Measurements from ENCODE around the gene PHYH.
"Not testable (repeated sequence)": the region's sequence is repeated elsewhere in the genome, so short reads cannot be mapped to it uniquely, and the experiment has no call there.

Gene PHYH

DNA sequence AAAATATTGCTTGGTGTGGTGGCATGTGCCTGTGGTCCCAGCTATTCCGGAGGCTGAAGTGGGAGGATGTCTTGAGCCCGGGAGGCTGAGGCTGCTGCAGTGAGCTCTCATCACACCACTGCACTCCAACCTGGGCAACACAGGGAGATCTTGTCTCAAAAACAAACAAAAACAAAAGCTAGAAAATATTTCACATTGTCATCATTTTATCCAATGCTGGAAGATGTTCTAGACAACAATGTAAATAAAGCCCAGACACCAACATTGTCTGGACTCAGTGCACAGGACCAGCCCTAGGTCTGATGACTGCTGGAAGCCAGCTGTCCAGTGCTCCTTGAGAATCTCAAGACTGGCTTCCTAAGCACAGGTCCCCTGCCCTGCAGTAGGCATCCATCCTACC, 34.7 kb upstream of the PHYH start:
- TF ChIP-seq, protein P1, sequence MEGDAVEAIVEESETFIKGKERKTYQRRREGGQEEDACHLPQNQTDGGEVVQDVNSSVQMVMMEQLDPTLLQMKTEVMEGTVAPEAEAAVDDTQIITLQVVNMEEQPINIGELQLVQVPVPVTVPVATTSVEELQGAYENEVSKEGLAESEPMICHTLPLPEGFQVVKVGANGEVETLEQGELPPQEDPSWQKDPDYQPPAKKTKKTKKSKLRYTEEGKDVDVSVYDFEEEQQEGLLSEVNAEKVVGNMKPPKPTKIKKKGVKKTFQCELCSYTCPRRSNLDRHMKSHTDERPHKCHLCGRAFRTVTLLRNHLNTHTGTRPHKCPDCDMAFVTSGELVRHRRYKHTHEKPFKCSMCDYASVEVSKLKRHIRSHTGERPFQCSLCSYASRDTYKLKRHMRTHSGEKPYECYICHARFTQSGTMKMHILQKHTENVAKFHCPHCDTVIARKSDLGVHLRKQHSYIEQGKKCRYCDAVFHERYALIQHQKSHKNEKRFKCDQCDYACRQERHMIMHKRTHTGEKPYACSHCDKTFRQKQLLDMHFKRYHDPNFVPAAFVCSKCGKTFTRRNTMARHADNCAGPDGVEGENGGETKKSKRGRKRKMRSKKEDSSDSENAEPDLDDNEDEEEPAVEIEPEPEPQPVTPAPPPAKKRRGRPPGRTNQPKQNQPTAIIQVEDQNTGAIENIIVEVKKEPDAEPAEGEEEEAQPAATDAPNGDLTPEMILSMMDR (conservative IDR thresholded peaks at IDR 0.05; ENCODE audit: control insufficient read depth, insufficient read depth, low read depth, low read length), result no peak
- DNase-seq (ENCODE audit: low read depth), result no peak
- no peak overlapping the region for H3K4me3 ChIP-seq (ENCODE audit: control insufficient read depth, low read depth, low read length)

DNA sequence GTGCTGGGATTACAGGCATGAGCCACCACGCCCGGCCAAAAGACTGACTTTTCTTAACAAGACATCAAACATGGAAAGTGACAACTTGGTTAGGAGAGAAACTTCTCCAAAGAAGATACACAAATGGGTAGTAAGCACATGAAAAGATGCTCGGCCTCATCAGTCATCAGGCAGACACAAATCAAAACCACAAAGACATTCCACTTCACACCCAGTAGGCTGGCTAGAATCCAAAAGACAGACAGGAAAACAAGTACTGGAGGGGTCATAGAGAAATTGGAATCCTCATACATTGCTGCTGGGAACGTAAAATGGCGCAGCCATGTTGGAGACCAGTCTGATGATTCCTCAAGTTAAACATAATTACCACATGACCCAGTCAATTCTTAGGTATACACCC, 31.8 kb upstream of the PHYH start:
- DNase-seq (ENCODE audit: low read depth), result no peak
- H3K4me3 ChIP-seq (ENCODE audit: control insufficient read depth, low read depth, low read length), result no peak overlapping the region
- TF ChIP-seq, protein P1 (conservative IDR thresholded peaks at IDR 0.05; ENCODE audit: control insufficient read depth, insufficient read depth, low read depth, low read length), result no peak

DNA sequence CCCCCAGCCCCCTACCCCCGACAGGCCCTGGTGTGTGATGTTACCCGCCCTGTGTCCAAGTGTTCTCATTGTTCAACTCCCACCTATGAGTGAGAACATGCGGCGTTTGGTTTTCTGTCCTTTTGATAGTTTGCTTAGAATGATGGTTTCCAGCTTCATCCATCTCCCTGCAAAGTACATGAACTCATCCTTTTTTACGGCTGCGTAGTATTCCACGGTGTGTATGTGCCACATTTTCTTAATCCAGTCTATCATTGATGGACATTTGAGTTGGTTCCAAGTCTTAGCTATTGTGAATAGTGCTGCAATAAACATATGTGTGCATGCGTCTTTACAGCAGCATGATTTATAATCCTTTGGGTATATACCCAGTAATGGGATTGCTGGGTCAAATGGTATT, 31.1 kb upstream of the PHYH start:
- H3K4me3 ChIP-seq (ENCODE audit: control insufficient read depth, low read depth, low read length); DNase-seq (ENCODE audit: low read depth): not testable (repeated sequence)

DNA sequence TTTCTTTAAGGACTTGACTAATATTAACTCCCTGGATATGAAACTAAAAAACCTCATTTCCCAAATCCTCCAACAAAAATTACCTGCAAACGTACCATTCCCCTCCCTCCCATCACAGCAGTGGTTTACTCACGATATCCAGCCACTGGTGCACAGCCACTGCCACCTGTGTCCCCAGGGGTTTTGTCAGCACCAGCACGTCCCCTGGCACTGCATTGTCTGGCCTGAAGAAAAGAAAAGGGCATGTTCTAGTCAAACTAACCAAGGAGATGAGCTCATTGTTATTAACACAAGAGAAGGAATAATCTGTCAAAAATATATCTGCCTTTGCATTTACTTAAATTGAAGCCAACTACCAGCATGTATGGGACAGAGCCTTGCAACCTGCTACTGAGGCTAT, 29.7 kb upstream of the PHYH start:
- no peak for DNase-seq (ENCODE audit: low read depth)
- TF ChIP-seq, protein P1 (conservative IDR thresholded peaks at IDR 0.05; ENCODE audit: control insufficient read depth, insufficient read depth, low read depth, low read length), result no peak
- no peak overlapping the region for H3K4me3 ChIP-seq (ENCODE audit: control insufficient read depth, low read depth, low read length)

DNA sequence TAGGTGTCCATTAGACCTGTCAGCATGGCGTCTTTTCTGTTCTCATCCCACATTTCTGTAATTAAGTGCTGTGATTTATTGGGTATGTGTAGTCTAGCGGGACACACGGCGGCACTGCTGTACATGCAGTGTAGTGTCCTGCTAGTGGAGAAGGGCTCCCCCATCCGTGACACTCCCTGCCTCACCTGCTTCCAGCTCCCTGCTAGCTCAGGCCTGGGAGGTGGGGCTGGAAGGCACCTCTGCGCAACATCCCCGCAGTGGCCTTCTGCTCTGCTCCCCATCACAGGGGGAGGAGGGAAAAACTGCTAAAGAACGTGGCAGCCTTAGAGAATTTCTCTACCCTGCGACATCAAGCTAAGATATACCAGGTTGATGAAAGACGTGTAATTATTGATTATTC, 28.7 kb upstream of the PHYH start:
- TF ChIP-seq, protein P1 (conservative IDR thresholded peaks at IDR 0.05; ENCODE audit: control insufficient read depth, insufficient read depth, low read depth, low read length), result no peak
- DNase-seq (ENCODE audit: low read depth), result no peak
- no peak overlapping the region for H3K4me3 ChIP-seq (ENCODE audit: control insufficient read depth, low read depth, low read length)

DNA sequence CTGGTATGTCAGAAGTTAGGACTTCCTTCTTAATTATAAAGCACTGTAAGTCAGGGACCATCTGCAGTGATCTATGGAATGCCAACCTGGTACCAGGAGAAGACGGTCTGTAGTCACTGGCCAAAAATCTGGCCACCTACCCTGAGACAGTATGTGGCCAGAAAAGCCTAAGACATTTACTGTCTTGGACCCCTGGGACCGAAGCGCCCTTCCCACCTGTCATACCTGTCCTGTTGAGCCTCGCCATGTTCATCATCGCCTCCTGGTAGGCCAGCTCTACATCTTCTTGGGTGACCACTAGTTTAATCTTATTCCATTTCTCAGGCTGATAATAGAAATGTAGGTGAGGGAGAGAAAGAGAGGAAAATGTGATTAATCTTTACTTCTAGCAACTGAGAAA, 28.3 kb upstream of the PHYH start:
- no peak overlapping the region for H3K4me3 ChIP-seq (ENCODE audit: control insufficient read depth, low read depth, low read length)
- TF ChIP-seq, protein P1 (conservative IDR thresholded peaks at IDR 0.05; ENCODE audit: control insufficient read depth, insufficient read depth, low read depth, low read length), result no peak
- no peak for DNase-seq (ENCODE audit: low read depth)

DNA sequence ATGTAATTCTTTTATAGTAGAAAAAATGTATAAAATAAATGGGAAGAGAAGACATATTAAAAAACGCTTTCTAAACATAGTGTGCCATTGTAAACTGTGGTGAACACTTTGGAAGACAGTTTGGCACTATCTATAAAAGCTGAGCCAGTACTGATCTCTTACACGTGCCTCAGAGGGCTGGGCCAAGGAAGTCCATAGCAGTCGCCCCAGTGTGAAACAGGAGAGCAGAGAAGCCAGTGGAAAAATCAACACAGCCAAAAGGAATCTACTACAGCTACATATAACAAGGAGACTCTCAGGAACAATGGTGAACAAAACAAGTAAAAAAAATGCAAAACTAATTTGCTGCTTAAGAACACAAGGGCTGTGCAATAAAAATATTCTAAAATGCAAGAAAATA, 27.7 kb upstream of the PHYH start:
- TF ChIP-seq, protein P1 (conservative IDR thresholded peaks at IDR 0.05; ENCODE audit: control insufficient read depth, insufficient read depth, low read depth, low read length), result no peak
- DNase-seq (ENCODE audit: low read depth), result no peak
- no peak overlapping the region for H3K4me3 ChIP-seq (ENCODE audit: control insufficient read depth, low read depth, low read length)

All from fibroblast of mammary gland (primary cell).